Lung (tissue), 16 donors: ENCODE data around the gene ECE1. TPM values are rescaled to one million over a fixed set of nuclear protein-coding genes. Genes with fewer than 3 reads are reported as not detected.
A peak's percentile ranks its signal among the peaks of the same experiment; 100 is the strongest.

Experiments
- ATAC-seq: fragments of 200-7000 bp; cut with Tn5 transposase; one replicate; pipeline ENCODE4 v1.9.1; 2020; ENCODE audit warnings: moderate number of reproducible peaks; ENCODE audit not compliant: insufficient read depth, low FRiP score
- DNase-seq, 3 donors: peaks; one replicate each; pipeline ENCODE4 v3.0.0-alpha.2; 2013 to 2017
- H3K27ac ChIP-seq, 2 donors: one replicate each; pipeline ENCODE4 v1.5.1; 2013; ENCODE audit warnings: mild to moderate bottlenecking in 2 of 2, moderate library complexity in 2 of 2, control low read depth in 1 of 2, inconsistent platforms in 1 of 2, low read depth in 1 of 2, low read length in 1 of 2
- H3K27me3 ChIP-seq, 3 donors: one replicate each; pipeline ENCODE4 v1.5.1; 2013; ENCODE audit warnings: low read length in 2 of 3; ENCODE audit not compliant: control insufficient read depth in 3 of 3, insufficient read depth in 3 of 3
- H3K36me3 ChIP-seq, 4 donors: one replicate each; pipeline ENCODE4 v1.5.1; 2013; ENCODE audit warnings: low read length in 4 of 4, mild to moderate bottlenecking in 1 of 4, moderate library complexity in 1 of 4; ENCODE audit not compliant: control insufficient read depth in 4 of 4, insufficient read depth in 4 of 4
- H3K4me1 ChIP-seq, 5 donors: one replicate each; pipeline ENCODE4 v1.5.1; 2013; ENCODE audit warnings: low read length in 5 of 5, mild to moderate bottlenecking in 2 of 5, moderate library complexity in 1 of 5; ENCODE audit not compliant: control insufficient read depth in 5 of 5, insufficient read depth in 5 of 5
- H3K4me3 ChIP-seq: one replicate; pipeline ENCODE4 v1.5.1; 2013; ENCODE audit warnings: mild to moderate bottlenecking, control low read depth, moderate library complexity
- H3K9ac ChIP-seq, 2 donors: one replicate each; pipeline ENCODE4 v1.5.1; 2013; ENCODE audit warnings: low read length in 2 of 2, control low read depth in 1 of 2; ENCODE audit not compliant: insufficient read depth in 1 of 2
- H3K9me3 ChIP-seq, 4 donors: one replicate each; pipeline ENCODE4 v1.5.1; 2013; ENCODE audit warnings: low read length in 3 of 4, mild to moderate bottlenecking in 1 of 4, moderate library complexity in 1 of 4; ENCODE audit not compliant: control insufficient read depth in 4 of 4, insufficient read depth in 3 of 4
- WGBS, 2 donors: extraction: QIAGEN DNeasy Blood & Tissue Kit; methylation state at CpG; one replicate each; pipeline ENCODE4 v1.1.7; 2013; 5-methylcytosine and 5-hydroxymethylcytosine counted together
- long read RNA-seq, 5 donors: transcript quantifications; one replicate each; lab custom pipeline, GENCODE V29; 2026
- polyA plus RNA-seq, 2 donors: library from polyadenylated mRNA; stranded (reverse); fragments of 200-250 nt; gene quantifications; one replicate each; pipeline ENCODE4 v1.2.1, GENCODE V29; 2013
- total RNA-seq, 2 donors: library from RNA; depleted of rRNA in 1 of 2; stranded (reverse); fragments of >200 nt in 1 of 2; gene quantifications; one replicate each; pipeline ENCODE4 v1.2.1, GENCODE V29; 2014 to 2021
- TF ChIP-seq, protein P1 (sequence below): IDR thresholded peaks from 2 replicates; pipeline ENCODE4 v1.5.1; 2012; ENCODE audit warnings: mild to moderate bottlenecking; ENCODE audit errors: control extremely low read depth, extremely low read depth
- donor health status: control.
- donor health status: control.
- donor health status: Bipolar disorder and iron deficiency.
- donor health status: healthy.
- donor health status: DM: yes; HTN: yes; CAD: no.

Gene ECE1
- total RNA-seq (100 to 1,000 TPM; 105 to 129 TPM), polyA plus RNA-seq (100 to 1,000 TPM in 1 of 2 donors, 10 to 100 TPM in 1; 55.7 to 104 TPM)
- long read RNA-seq, donor 1, full-length matches to known transcripts, result 23 of 34 reads
- long read RNA-seq, donor 1, partial matches to known transcripts, result 11 of 34 reads
- long read RNA-seq, donor 1, other reads (novel, unspliced or antisense), result 0 of 34 reads
- long read RNA-seq, donor 2, full-length matches to known transcripts, result 8 of 8 reads
- long read RNA-seq, donor 2, partial matches to known transcripts, result 0 of 8 reads
- long read RNA-seq, donor 2, other reads (novel, unspliced or antisense), result 0 of 8 reads
- long read RNA-seq, donor 3, full-length matches to known transcripts, result 8 of 8 reads
- long read RNA-seq, donor 3, partial matches to known transcripts, result 0 of 8 reads
- long read RNA-seq, donor 3, other reads (novel, unspliced or antisense), result 0 of 8 reads
- long read RNA-seq, donor 4, full-length matches to known transcripts, result 4 of 9 reads
- long read RNA-seq, donor 4, partial matches to known transcripts, result 5 of 9 reads
- long read RNA-seq, donor 4, other reads (novel, unspliced or antisense), result 0 of 9 reads
- long read RNA-seq, donor 5, full-length matches to known transcripts, result 30 of 88 reads
- long read RNA-seq, donor 5, partial matches to known transcripts, result 58 of 88 reads
- long read RNA-seq, donor 5, other reads (novel, unspliced or antisense), result 0 of 88 reads

DNA sequence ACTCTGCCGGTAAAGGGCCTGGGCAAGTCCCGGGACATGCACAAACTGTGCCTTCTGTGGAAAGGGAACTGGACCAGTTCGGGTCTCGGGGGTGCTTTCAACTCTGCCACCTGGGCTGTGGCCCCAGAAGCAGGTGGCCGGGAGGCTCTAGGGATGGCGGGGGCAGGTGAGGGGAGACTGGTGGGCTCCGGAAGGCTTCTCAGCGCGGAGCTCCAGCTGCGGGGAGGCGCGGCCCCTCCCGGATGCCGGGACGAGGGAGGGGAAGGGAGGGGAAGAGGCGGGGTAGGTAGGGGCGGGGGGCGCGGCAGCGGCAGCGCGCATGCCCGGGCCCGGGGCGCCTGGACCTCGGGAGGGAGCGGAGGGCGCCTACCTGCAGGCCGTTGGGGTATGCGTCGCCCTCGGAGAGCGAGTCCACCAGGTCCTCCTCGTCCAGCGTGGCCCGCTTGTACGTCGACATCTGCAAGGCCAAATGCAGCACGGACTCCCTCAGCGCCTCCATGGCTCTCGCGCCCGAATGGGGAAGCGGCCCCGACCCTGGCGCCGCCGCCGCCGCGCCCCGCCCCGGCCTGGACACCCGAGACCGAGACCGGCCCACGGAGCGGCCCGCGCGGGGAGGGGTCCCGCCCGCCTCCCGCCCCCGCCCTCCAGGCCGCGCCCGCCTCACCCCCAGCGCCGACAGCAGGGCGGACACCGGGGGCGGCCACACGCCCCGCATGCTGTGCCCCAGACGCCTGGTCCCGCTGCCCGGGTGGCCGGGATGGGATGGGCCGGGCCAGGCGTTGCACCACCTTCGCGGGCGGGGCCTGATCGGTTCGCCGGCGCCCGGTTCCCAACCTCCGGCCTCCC, at the start of gene ECE1:
Gene ECE1, minus strand, starts transcription at position 764 of the 846 bp plus-strand sequence. Its CDS starts 49 bp downstream, at position 715.
- Histone ChIP-seq H3K27me3 (no peaks in the 10 kb centered on the region), H3K27ac (peak within 1 kb of the TSS; percentile 69 to 89), H3K4me3 (peak within 1 kb of the TSS; percentile 79), H3K4me1 (peaks cover 0 to 28% (median 7%) of the 10 kb centered on the region in 5 donors), H3K9ac (peak within 1 kb of the TSS in 1 of 2 donors; percentile 61), H3K9me3 (no peaks in the 10 kb centered on the region), H3K36me3 (no peaks in the 10 kb centered on the region)
- peak; percentile 56 for ATAC-seq
- peak in 2 of 3 donors; percentile 54 to 67 for DNase-seq
- WGBS, 2 donors, result 1% methylated on average over 48 to 90 of the region's 90 CpGs
- TF ChIP-seq, protein P1, sequence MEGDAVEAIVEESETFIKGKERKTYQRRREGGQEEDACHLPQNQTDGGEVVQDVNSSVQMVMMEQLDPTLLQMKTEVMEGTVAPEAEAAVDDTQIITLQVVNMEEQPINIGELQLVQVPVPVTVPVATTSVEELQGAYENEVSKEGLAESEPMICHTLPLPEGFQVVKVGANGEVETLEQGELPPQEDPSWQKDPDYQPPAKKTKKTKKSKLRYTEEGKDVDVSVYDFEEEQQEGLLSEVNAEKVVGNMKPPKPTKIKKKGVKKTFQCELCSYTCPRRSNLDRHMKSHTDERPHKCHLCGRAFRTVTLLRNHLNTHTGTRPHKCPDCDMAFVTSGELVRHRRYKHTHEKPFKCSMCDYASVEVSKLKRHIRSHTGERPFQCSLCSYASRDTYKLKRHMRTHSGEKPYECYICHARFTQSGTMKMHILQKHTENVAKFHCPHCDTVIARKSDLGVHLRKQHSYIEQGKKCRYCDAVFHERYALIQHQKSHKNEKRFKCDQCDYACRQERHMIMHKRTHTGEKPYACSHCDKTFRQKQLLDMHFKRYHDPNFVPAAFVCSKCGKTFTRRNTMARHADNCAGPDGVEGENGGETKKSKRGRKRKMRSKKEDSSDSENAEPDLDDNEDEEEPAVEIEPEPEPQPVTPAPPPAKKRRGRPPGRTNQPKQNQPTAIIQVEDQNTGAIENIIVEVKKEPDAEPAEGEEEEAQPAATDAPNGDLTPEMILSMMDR, result no peak

- DNase-seq, result no peak
- 77 to 84% methylated on average over 9 of the region's 9 CpGs for WGBS, 2 donors
- ATAC-seq, result no peak
- Histone ChIP-seq H3K36me3 (no peaks in the 10 kb centered on the region), H3K27ac (peak overlapping the region; percentile 59 to 66), H3K9me3 (no peaks in the 10 kb centered on the region), H3K4me3 (no peak overlapping the region), H3K9ac (no peak overlapping the region), H3K27me3 (no peaks in the 10 kb centered on the region), H3K4me1 (peaks cover 14 to 78% (median 40%) of the 10 kb centered on the region in 5 donors)
- TF ChIP-seq, protein P1, result no peak
Measured at GRCh38 chr1:21339356-21340229, 49.3 kb upstream of the ECE1 start.

GRCh38 chr1:21338573-21339355, 48.5 kb upstream of the ECE1 start:
- H3K4me3 ChIP-seq, result no peak overlapping the region
- H3K4me1 ChIP-seq, result peaks cover 14 to 78% (median 47%) of the 10 kb centered on the region in 5 donors
- 53 to 69% methylated on average over 10 of the region's 10 CpGs for WGBS, 2 donors
- peak; percentile 88 to 95 (median 92) for DNase-seq
- no peaks in the 10 kb centered on the region for H3K36me3 ChIP-seq
- TF ChIP-seq, protein P1, result no peak
- peak overlapping the region in 1 of 2 donors; percentile 2 for H3K9ac ChIP-seq
- H3K27me3 ChIP-seq, result no peaks in the 10 kb centered on the region
- peak overlapping the region; percentile 59 to 66 for H3K27ac ChIP-seq
- no peaks in the 10 kb centered on the region for H3K9me3 ChIP-seq
- ATAC-seq, result no peak
